SK-N-SH treated with all-trans-retinoic acid at 6 μM for 48 hours (cell line): Measurements from ENCODE around the gene LSM4.

Experiments used
- ATAC-seq: fragments of 200-7000 bp; cut with Tn5 transposase; 3 replicates; pipeline ENCODE4 v1.9.1; 2020; ENCODE audit warnings: mild to moderate bottlenecking, moderate library complexity
- ARNTL ChIP-seq: fragments of 450-650 bp; formaldehyde crosslinking; IDR thresholded peaks from 2 replicates; pipeline ENCODE4 v1.5.0; 2020; ENCODE audit warnings: low read depth, mild to moderate bottlenecking, moderate library complexity, borderline replicate concordance
- CREB5 ChIP-seq: fragments of 250-450 bp; sonication (Bioruptor Pico); IDR thresholded peaks from 2 replicates; pipeline ENCODE4 v1.5.1; 2020; ENCODE audit warnings: low read depth, mild to moderate bottlenecking, moderate library complexity
- CSDC2 ChIP-seq: fragments of 250-450 bp; sonication (Bioruptor Pico); IDR thresholded peaks from 2 replicates; pipeline ENCODE4 v1.5.0; 2020; ENCODE audit warnings: mild to moderate bottlenecking, moderate library complexity
- CSRNP3 ChIP-seq: fragments of 250-450 bp; sonication (Bioruptor Pico); IDR thresholded peaks from 2 replicates; pipeline ENCODE4 v1.5.1; 2021; ENCODE audit warnings: mild to moderate bottlenecking, moderate library complexity
- ESRRG ChIP-seq: fragments of 250-450 bp; sonication (Bioruptor Pico); IDR thresholded peaks from 2 replicates; pipeline ENCODE4 v1.6.1; 2021; ENCODE audit warnings: mild to moderate bottlenecking
- GLIS3 ChIP-seq: fragments of 250-450 bp; sonication (Bioruptor Pico); IDR thresholded peaks from 2 replicates; pipeline ENCODE4 v1.5.0; 2020; ENCODE audit warnings: mild to moderate bottlenecking, moderate library complexity
- ISL1 ChIP-seq: fragments of 250-450 bp; sonication (Bioruptor Pico); IDR thresholded peaks from 2 replicates; pipeline ENCODE4 v2.1.2; 2022; ENCODE audit warnings: mild to moderate bottlenecking, moderate library complexity
- OSR1 ChIP-seq: fragments of 250-450 bp; sonication (Bioruptor Pico); IDR thresholded peaks from 2 replicates; pipeline ENCODE4 v1.8.0; 2022; ENCODE audit warnings: moderate library complexity, mild to moderate bottlenecking, inconsistent platforms
- PATZ1 ChIP-seq: fragments of 250-450 bp; sonication (Bioruptor Pico); IDR thresholded peaks from 2 replicates; pipeline ENCODE4 v1.8.0; 2020; ENCODE audit warnings: mild to moderate bottlenecking, moderate library complexity, borderline replicate concordance
- POU6F1 ChIP-seq: fragments of 250-450 bp; sonication (Bioruptor Pico); IDR thresholded peaks from 2 replicates; pipeline ENCODE4 v1.8.0; 2021; ENCODE audit warnings: low read depth, mild to moderate bottlenecking, moderate library complexity, borderline replicate concordance
- RARB ChIP-seq: fragments of 250-450 bp; sonication (Bioruptor Pico); IDR thresholded peaks from 2 replicates; pipeline ENCODE4 v1.8.0; 2021; ENCODE audit warnings: mild to moderate bottlenecking, moderate library complexity
- SNAI2 ChIP-seq: fragments of 250-450 bp; sonication (Bioruptor Pico); IDR thresholded peaks from 2 replicates; pipeline ENCODE4 v1.5.0; 2020; ENCODE audit warnings: mild to moderate bottlenecking, moderate library complexity
- TCF4 ChIP-seq: fragments of 250-450 bp; sonication (Bioruptor Pico); IDR thresholded peaks from 2 replicates; pipeline ENCODE4 v1.8.0; 2021; ENCODE audit warnings: mild to moderate bottlenecking, moderate library complexity, borderline replicate concordance
- TOX ChIP-seq: fragments of 250-450 bp; sonication (Bioruptor Pico); IDR thresholded peaks from 2 replicates; pipeline ENCODE4 v1.8.0; 2021; ENCODE audit warnings: mild to moderate bottlenecking, moderate library complexity, borderline replicate concordance
- TSHZ2 ChIP-seq: fragments of 250-450 bp; sonication (Bioruptor Pico); IDR thresholded peaks from 2 replicates; pipeline ENCODE4 v1.5.0; 2020; ENCODE audit warnings: mild to moderate bottlenecking, moderate library complexity
- ZC3H10 ChIP-seq: fragments of 250-450 bp; sonication (Bioruptor Pico); IDR thresholded peaks from 2 replicates; pipeline ENCODE4 v1.5.1; 2021; ENCODE audit warnings: mild to moderate bottlenecking, moderate library complexity
- ZFP3 ChIP-seq: fragments of 250-450 bp; sonication (Bioruptor Pico); IDR thresholded peaks from 2 replicates; pipeline ENCODE4 v1.5.0; 2020; ENCODE audit warnings: mild to moderate bottlenecking, moderate library complexity
- ZFP30 ChIP-seq: fragments of 450-650 bp; formaldehyde crosslinking; IDR thresholded peaks from 2 replicates; pipeline ENCODE4 v1.5.0; 2022; ENCODE audit warnings: mild to moderate bottlenecking, moderate library complexity
- ZNF70 ChIP-seq: fragments of 450-650 bp; formaldehyde crosslinking; IDR thresholded peaks from 2 replicates; pipeline ENCODE4 v1.5.0; 2020; ENCODE audit warnings: mild to moderate bottlenecking, moderate library complexity
- ZNF8 ChIP-seq: fragments of 450-650 bp; formaldehyde crosslinking; IDR thresholded peaks from 2 replicates; pipeline ENCODE4 v1.5.0; 2020; ENCODE audit warnings: mild to moderate bottlenecking, moderate library complexity

Gene LSM4

GRCh38 chr19:18284712-18285360, 38.0 kb downstream of the LSM4 start (continued):
- TF ChIP-seq RARB, result no peak
- TF ChIP-seq, all 23 proteins: peak for 0

- TF ChIP-seq ARNTL (CRISPR knock-in tag), result no peak
- no peak for TF ChIP-seq CSRNP3 (CRISPR knock-in tag)
- no peak for TF ChIP-seq ISL1 (CRISPR knock-in tag)
- no peak for TF ChIP-seq POU6F1 (CRISPR knock-in tag)
- TF ChIP-seq ZNF8 (CRISPR knock-in tag), result no peak
- no peak for TF ChIP-seq ZFP30 (CRISPR knock-in tag)
- no peak for TF ChIP-seq GLIS3
- TF ChIP-seq OSR1, result no peak
- no peak for TF ChIP-seq ZFP3 (CRISPR knock-in tag)
- TF ChIP-seq TOX (CRISPR knock-in tag), result no peak
- no peak for TF ChIP-seq CSDC2 (CRISPR knock-in tag)
- TF ChIP-seq TSHZ2 (CRISPR knock-in tag), result no peak
- no peak for TF ChIP-seq ZC3H10
- TF ChIP-seq ZNF70, result no peak
- no peak for TF ChIP-seq SNAI2
- TF ChIP-seq PATZ1 (CRISPR knock-in tag), result no peak
- TF ChIP-seq, all 23 proteins: peak for 0
- ATAC-seq, result no peak
Measured at GRCh38 chr19:18283338-18283737, 39.5 kb downstream of the LSM4 start.

GRCh38 chr19:18282788-18283141, 40.1 kb downstream of the LSM4 start:
- ATAC-seq, result no peak
- TF ChIP-seq TCF4 (CRISPR knock-in tag) (no peak), ZC3H10 (no peak), GLIS3 (no peak), SNAI2 (no peak), ESRRG (no peak), CREB5 (CRISPR knock-in tag) (no peak), ISL1 (CRISPR knock-in tag) (no peak), OSR1 (no peak)
- TF ChIP-seq, all 23 proteins: peak for 0
